HT1080 (cell line): ENCODE measurements around the gene PPP2R2C. TPM values are rescaled to one million over a fixed set of nuclear protein-coding genes. Genes with fewer than 3 reads are reported as not detected.

Source experiments
- DNase-seq: peaks from one replicate; pipeline ENCODE4 v3.0.0-alpha.2; 2015; ENCODE audit warnings: low read depth
- total RNA-seq: library from RNA; depleted of rRNA; stranded (reverse); fragments of >200 nt; shearing (Covaris generic); gene quantifications from 2 replicates; pipeline ENCODE4 v1.2.3, GENCODE V29; 2014

Gene PPP2R2C
- total RNA-seq, 1 experiment from 2014 or later, result 31.7 TPM

- no peak for DNase-seq
These were observed 105.0 kb downstream of the PPP2R2C start for GRCh38 chr4:6367371-6367851.

- no peak for DNase-seq
These were observed 105.8 kb downstream of the PPP2R2C start for GRCh38 chr4:6366581-6366980.

GRCh38 chr4:6365545-6366086 lies 106.8 kb downstream of the PPP2R2C start:
- DNase-seq, result no peak

- DNase-seq, result no peak
These were observed 107.8 kb downstream of the PPP2R2C start for GRCh38 chr4:6364581-6364980.

- DNase-seq, result no peak
These were observed 108.3 kb downstream of the PPP2R2C start for GRCh38 chr4:6364146-6364545.

GRCh38 chr4:6362896-6363295 lies 109.5 kb downstream of the PPP2R2C start:
- no peak for DNase-seq

- DNase-seq, result no peak
These were observed 110.0 kb downstream of the PPP2R2C start for GRCh38 chr4:6362243-6362885.

GRCh38 chr4:6361076-6361784 lies 111.2 kb downstream of the PPP2R2C start:
- no peak for DNase-seq

GRCh38 chr4:6360385-6360784 lies 112.0 kb downstream of the PPP2R2C start:
- peak; percentile 44 for DNase-seq

- DNase-seq, result no peak
These were observed 112.7 kb downstream of the PPP2R2C start for GRCh38 chr4:6359536-6360308.

GRCh38 chr4:6357476-6357875 lies 114.9 kb downstream of the PPP2R2C start:
- DNase-seq, result no peak

- DNase-seq, result no peak
These were observed 116.3 kb downstream of the PPP2R2C start for GRCh38 chr4:6356076-6356560.

GRCh38 chr4:6355052-6355451 lies 117.4 kb downstream of the PPP2R2C start:
- no peak for DNase-seq

GRCh38 chr4:6354626-6355025 lies 117.8 kb downstream of the PPP2R2C start:
- DNase-seq, result no peak

GRCh38 chr4:6354119-6354518 lies 118.3 kb downstream of the PPP2R2C start:
- DNase-seq, result no peak

- DNase-seq, result no peak
These were observed 120.3 kb downstream of the PPP2R2C start for GRCh38 chr4:6352031-6352692.

GRCh38 chr4:6351246-6352000 lies 121.0 kb downstream of the PPP2R2C start:
- DNase-seq, result no peak

- no peak for DNase-seq
These were observed 121.8 kb downstream of the PPP2R2C start for GRCh38 chr4:6350646-6351045.

GRCh38 chr4:6349896-6350603 lies 122.4 kb downstream of the PPP2R2C start:
- peak; percentile 80 for DNase-seq

- no peak for DNase-seq
These were observed 124.0 kb downstream of the PPP2R2C start for GRCh38 chr4:6348408-6348807.
